ENCODE measurements around the gene PCDHB6.
"Not testable (repeated sequence)": the region's sequence is repeated elsewhere in the genome, so short reads cannot be mapped to it uniquely, and the experiment has no call there.

Gene PCDHB6

GRCh38 chr5:141149812-141150211 lies at the start of gene PCDHB6:
TSS of gene PCDHB6 (plus strand) at chr5:141150057. CDS start at chr5:141150258, 201 bp downstream.
- no peak for DNase-seq (ENCODE audit: low read depth in 3 of 3)

DNA sequence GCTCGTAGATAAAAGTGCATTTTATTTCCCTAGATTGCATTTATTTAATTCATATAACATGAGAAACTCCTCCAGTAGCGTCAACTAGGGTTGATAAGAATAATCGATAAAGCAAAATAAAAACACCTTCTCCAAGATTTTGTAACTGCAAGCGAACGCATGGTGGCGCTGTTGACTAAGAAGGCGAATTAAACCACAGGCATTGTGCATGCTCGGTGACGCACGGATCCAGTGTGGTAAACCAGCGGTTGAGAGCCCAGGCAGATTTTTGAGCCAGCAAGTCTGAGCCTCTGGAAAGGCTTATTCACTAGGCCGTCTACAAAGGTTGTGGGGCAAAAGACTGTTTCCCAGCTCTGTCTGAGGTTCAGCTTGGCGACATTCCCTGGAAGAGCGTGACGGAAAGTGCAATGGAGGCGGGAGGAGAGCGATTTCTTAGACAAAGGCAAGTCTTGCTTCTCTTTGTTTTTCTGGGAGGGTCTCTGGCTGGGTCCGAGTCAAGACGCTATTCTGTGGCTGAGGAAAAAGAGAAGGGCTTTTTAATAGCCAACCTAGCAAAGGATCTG lies 49.5 kb upstream of the PCDHB6 start, which contains the start of gene PCDHB3:
Gene PCDHB3, plus strand, starts transcription at position 231 of the 563 bp plus-strand sequence. Its CDS starts 177 bp downstream, at position 408.
- peak in 2 of 3 donors; percentile 11 to 31 for DNase-seq (ENCODE audit: low read depth in 3 of 3)

DNA sequence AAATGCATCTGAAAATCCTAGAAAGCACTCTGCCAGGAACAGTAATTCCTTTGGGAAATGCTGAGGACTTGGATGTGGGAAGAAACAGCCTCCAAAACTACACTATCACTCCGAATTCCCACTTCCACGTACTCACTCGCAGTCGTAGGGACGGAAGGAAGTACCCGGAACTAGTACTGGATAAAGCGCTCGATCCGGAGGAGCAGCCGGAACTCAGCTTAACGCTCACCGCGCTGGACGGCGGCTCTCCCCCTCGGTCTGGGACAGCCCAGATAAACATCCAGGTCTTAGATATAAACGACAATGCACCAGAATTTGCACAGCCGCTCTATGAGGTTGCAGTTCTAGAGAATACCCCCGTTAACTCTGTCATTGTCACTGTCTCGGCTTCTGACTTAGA lies 48.8 kb upstream of the PCDHB6 start:
- no peak for DNase-seq (ENCODE audit: low read depth in 3 of 3)

- DNase-seq (ENCODE audit: low read depth in 3 of 3), result not testable (repeated sequence)
Measured at GRCh38 chr5:141102070-141102469, 47.8 kb upstream of the PCDHB6 start.

DNA sequence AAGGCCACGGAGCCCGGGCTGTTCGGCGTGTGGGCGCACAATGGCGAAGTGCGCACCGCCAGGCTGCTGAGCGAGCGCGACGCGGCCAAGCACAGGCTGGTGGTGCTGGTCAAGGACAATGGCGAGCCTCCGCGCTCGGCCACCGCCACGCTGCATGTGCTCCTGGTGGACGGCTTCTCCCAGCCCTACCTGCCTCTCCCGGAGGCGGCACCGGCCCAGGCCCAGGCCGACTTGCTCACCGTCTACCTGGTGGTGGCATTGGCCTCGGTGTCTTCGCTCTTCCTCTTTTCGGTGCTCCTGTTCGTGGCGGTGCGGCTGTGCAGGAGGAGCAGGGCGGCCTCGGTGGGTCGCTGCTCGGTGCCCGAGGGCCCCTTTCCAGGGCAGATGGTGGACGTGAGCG lies 47.4 kb upstream of the PCDHB6 start:
- DNase-seq (ENCODE audit: low read depth in 3 of 3), result not testable (repeated sequence)

DNA sequence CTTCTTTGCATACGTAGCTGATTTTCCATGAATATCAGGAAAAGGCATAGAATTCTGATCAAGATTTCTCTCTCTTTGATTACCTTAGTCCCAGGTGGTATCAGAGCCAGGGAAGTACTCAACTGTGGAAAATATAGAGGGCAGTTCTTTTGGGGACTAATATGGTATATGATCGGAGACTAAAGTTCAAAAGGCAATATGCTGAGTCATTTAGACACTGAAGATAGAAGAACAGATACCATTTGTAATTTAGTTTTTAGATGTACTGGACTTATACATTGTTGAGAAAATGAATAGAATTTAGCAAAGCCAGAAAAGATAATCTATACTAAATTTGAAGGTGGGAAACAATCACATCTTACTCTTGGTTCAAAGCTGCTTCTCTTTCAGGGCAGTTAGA lies 44.5 kb upstream of the PCDHB6 start:
- no peak for DNase-seq (ENCODE audit: low read depth in 3 of 3)

- no peak for DNase-seq (ENCODE audit: low read depth in 3 of 3)
Measured at GRCh38 chr5:141119250-141119649, 30.6 kb upstream of the PCDHB6 start.

- no peak for DNase-seq (ENCODE audit: low read depth in 3 of 3)
Measured at GRCh38 chr5:141121563-141121962, 28.3 kb upstream of the PCDHB6 start, which contains the start of gene PCDHB4. TSS of gene PCDHB4 (plus strand) at chr5:141121818. CDS start at chr5:141121999, 181 bp downstream.

- DNase-seq (ENCODE audit: low read depth in 3 of 3), result no peak
Measured at GRCh38 chr5:141121985-141122384, 27.9 kb upstream of the PCDHB6 start.

DNA sequence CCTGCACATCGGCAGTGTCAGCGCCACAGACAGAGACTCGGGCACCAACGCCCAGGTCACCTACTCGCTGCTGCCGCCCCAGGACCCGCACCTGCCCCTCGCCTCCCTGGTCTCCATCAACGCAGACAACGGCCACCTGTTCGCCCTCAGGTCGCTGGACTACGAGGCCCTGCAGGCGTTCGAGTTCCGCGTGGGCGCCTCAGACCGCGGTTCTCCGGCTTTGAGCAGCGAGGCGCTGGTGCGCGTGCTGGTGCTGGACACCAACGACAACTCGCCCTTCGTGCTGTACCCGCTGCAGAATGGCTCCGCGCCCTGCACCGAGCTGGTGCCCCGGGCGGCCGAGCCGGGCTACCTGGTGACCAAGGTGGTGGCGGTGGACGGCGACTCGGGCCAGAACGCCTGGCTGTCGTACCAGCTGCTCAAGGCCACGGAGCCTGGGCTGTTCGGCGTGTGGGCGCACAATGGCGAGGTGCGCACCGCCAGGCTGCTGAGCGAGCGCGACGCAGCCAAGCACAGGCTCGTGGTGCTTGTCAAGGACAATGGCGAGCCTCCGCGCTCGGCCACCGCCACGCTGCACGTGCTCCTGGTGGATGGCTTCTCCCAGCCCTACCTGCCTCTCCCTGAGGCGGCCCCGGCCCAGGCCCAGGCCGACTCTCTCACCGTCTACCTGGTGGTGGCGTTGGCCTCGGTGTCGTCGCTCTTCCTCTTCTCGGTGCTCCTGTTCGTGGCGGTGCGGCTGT lies 26.3 kb upstream of the PCDHB6 start:
- not testable (repeated sequence) for DNase-seq (ENCODE audit: low read depth in 3 of 3)

DNA sequence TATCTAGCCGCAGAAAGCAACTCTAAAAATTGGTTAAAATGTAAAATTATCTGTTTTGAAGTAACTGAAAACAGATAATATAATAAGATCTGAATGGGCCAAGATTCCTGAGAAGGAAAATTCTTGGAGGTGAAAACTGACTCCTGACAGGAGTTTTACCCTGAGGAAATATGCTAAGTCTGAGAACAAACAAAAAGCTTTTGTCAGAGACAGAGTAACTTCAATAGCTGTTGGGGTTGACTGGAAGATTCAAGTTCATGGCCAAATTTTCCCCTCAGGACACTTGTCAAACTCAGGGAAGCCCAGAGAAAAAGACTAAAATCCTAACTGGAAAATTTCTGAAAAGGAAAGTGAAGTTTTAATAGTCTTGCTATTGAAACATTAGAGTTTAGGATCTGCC lies 22.6 kb upstream of the PCDHB6 start:
- DNase-seq (ENCODE audit: low read depth in 3 of 3), result no peak

GRCh38 chr5:141135030-141135717 lies 14.7 kb upstream of the PCDHB6 start, which contains the start of gene PCDHB5:
TSS of gene PCDHB5 (plus strand) at chr5:141135206. CDS start at chr5:141135435, 229 bp downstream.
- DNase-seq (ENCODE audit: low read depth in 3 of 3), result no peak

- DNase-seq (ENCODE audit: low read depth in 3 of 3), result no peak
Measured at GRCh38 chr5:141135718-141136266, 14.1 kb upstream of the PCDHB6 start.

DNA sequence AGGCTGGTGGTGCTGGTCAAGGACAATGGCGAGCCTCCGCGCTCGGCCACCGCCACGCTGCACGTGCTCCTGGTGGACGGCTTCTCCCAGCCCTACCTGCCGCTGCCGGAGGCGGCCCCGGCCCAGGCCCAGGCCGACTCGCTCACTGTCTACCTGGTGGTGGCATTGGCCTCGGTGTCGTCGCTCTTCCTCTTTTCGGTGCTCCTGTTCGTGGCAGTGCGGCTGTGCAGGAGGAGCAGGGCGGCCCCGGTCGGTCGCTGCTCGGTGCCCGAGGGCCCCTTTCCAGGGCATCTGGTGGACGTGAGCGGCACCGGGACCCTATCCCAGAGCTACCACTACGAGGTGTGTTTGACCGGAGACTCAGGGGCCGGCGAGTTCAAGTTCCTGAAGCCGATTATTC lies 12.5 kb upstream of the PCDHB6 start:
- DNase-seq (ENCODE audit: low read depth in 3 of 3), result not testable (repeated sequence)

DNA sequence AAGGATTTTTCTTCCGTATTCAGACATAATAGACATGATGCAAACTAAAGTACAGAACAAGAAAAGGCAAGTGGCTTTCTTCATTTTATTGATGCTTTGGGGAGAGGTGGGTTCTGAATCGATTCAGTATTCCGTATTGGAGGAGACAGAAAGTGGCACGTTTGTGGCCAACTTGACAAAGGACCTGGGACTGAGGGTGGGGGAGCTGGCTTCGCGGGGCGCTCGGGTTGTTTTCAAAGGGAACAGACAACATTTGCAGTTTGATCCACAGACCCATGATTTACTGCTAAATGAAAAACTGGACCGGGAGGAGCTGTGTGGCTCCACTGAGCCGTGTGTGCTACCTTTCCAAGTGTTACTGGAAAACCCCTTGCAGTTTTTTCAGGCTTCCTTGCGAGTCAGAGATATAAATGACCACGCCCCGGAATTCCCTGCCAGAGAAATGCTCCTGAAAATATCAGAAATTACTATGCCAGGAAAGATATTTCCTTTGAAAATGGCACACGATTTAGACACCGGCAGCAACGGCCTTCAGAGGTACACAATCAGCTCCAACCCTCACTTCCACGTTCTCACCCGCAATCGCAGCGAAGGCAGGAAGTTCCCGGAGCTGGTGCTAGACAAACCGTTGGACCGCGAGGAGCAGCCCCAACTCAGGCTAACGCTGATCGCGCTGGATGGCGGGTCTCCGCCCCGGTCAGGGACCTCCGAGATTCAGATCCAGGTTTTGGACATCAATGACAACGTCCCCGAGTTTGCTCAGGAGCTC lies 551 bp downstream of the PCDHB6 start:
- DNase-seq (ENCODE audit: low read depth in 3 of 3), result no peak

DNA sequence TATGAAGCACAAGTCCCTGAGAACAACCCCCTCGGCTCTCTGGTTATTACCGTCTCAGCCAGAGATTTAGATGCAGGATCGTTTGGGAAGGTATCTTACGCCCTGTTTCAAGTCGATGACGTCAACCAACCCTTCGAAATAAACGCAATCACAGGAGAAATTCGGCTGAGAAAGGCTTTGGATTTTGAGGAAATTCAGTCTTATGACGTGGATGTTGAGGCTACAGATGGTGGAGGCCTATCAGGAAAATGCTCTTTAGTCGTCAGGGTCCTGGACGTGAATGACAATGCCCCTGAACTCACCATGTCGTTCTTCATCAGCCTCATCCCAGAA lies 1.1 kb downstream of the PCDHB6 start:
- no peak for DNase-seq (ENCODE audit: low read depth in 3 of 3)

GRCh38 chr5:141151632-141152031 lies 1.8 kb downstream of the PCDHB6 start:
- not testable (repeated sequence) for DNase-seq (ENCODE audit: low read depth in 3 of 3)

DNA sequence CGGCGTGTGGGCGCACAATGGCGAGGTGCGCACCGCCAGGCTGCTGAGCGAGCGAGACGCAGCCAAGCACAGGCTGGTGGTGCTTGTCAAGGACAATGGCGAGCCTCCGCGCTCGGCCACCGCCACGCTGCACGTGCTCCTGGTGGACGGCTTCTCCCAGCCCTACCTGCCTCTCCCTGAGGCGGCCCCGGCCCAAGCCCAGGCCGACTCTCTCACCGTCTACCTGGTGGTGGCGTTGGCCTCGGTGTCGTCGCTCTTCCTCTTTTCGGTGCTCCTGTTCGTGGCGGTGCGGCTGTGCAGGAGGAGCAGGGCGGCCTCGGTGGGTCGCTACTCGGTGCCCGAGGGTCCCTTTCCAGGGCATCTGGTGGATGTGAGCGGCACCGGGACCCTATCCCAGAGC lies 2.2 kb downstream of the PCDHB6 start:
- DNase-seq (ENCODE audit: low read depth in 3 of 3), result not testable (repeated sequence)

DNA sequence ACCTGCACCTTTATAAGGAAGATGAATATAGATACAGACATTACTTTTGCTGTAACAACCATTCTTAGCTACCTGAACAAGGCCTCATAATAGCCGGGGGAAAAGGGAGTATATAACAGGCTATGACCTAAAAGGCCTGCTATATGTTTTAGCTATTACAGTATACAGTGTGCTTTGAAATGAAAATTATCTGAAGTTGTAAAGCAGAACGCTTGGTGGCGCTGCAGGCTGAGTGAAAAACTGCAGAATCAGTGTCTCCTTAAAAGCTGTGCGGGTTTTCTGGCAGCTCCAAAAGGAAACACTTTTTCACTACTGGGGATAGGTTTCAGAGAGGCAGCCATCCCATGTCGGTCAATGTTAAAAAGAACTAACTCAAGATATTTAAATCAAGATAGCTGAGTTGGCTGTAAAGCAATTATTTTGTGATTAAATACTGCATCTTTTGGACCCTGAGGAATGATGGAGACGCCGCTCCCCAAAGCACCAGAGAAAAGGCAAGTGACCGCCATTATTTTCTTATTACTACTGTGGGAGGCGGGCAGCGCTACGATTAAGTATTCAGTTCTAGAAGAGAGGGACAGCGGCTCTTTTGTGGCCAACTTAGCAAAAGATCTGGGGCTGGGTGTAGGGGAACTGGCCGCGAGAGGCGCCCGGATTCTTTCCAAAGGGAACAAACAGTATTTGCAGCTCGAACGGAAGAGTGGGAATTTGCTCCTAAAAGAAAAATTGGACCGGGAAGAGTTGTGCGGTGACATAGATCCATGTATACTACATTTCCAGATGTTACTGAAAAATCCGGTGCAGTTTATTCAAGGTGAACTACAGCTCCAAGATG lies 5.9 kb downstream of the PCDHB6 start:
- no peak for DNase-seq (ENCODE audit: low read depth in 3 of 3)

GRCh38 chr5:141157356-141157755 lies 7.5 kb downstream of the PCDHB6 start:
- not testable (repeated sequence) for DNase-seq (ENCODE audit: low read depth in 3 of 3)

- DNase-seq (ENCODE audit: low read depth in 3 of 3), result not testable (repeated sequence)
Measured at GRCh38 chr5:141157901-141158300, 8.0 kb downstream of the PCDHB6 start.
